HG03097 (cell line): ENCODE data around the gene ING4.

Source experiments
- ATAC-seq: cut with Tn5 transposase; IDR thresholded peaks from one replicate; pipeline ENCODE4 v1.9.1; 2021; ENCODE audit not compliant: unreplicated experiment, low FRiP score

Gene ING4

DNA sequence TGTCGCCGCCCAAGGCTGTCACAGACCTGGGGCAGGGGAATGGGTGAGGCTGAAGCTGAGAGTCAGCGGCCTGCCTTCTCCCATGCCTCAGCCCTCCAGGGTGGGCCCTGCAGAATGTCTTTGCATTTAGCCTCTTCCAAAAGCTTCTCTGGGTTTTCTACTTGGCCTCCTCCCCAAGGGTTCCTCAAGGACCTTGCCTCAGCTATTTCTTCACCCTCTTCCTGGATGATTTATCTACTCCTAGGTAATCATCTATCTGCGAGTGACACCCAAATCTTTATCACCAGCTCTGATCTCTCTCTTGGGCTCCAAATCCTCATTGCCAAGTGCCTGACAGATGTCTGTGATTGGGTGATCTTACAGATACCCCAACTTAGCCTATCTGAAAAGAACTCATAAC, 22.4 kb downstream of the ING4 start:
- no peak for ATAC-seq

DNA sequence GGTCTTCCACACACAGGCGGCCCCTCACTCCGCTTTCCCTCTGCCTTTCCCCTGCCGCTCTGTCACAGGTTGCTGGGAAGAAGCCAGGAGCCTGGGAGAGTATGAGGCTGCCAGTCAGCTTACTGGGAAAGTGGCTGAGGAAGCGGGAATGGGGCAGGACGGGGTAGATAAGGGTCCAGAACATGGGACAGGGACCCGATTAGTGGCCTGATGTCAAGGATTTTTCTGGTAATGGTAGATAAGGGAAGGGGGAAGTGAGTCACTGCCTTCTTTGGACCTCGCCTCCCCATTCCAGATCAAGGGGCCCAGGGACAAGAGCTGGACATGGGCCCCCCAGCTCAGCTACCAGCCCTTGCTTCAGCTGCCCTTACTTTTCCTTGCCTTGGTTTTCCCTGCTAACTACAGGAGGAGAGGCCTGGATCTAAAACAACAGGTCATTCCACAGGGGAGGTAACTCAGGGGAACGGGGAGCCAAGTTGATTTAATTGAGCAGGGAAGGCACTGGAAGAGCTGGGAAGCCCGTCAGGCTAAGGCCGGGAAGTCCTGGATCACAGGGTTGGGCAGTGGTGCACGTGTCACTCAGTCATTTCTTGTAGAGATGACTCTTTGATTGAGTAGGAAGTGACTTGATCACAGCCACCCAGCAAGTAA, 23.6 kb downstream of the ING4 start:
- ATAC-seq = no peak

DNA sequence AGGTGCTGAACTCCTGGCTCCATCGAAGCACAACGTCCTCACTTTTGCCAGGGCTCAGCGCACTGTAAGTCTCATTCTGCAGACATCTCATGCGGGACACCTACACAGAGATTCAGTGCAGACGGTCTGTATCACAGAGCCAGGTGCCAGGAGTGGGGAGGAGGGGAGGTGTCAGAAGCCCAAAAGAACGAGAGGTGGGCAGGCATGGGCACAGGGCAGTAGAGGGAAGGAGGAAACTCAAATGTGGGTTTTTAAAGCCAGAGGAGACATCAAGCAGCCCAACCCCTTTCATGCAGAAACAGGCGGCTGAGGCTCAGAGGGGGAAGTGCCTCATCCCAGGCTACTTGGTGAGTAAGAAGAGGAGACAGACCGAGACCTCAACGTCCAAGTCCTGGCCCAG, 24.6 kb downstream of the ING4 start:
- no peak for ATAC-seq

DNA sequence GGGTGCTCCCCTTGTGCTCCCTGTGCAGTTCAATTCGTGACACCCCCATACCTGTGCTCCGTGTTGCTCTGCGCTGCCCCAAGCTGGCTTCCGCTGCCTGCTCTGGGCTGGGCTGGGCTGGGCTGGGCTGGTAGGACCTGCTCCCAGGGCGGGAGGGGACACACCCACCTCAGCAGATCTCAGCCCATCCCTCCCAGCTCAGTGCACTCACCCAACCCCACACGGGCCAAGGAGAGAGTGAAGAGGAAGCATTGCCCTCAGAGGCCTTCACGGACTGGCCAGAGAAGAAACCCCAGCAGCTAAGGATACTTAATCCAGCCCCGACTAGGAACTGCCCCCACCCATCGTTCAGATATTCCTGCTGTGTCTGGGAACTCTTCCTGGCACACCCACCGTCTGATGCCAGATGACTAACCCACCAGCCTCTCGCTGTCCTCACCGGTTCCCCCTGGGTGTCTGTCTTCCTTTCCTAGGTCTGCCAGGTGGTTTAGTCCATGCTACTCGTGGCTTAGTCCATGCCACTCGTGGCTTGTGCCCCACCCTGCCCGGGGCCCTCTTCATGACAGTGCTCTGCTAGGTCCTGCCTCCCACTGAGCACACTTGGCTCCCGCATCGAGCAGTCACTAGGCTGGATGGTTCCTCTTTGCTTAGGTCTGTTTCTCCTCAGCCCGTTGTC, 26.9 kb downstream of the ING4 start, which contains the start of gene LPAR5:
Gene LPAR5, minus strand, starts transcription at position 104 of the 676 bp plus-strand sequence. CDS start 14,711 bp downstream, outside the sequence.
- no peak for ATAC-seq

DNA sequence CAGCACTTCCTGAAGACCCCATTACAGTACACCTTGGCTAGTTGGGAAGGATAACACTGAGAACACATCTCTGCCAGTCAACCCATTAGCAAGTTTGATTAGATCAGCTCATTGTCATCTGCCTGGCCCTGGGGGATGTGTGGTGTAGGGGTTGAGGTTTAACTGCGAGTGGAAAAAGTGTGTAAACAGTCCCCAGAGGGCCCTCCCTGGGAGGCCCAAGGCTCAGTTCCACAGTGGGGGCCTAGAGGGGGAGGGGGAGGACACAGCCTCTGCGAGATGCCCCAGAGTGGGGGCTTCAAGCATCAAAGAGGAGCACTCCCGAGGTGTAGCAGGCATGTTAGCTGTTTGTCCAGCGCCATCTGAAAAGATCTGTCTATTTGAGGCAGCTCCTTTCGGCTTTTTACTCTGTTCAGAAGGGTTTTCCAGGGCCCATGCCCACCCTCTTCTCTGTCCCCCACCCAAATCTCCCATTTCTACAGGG, 27.5 kb downstream of the ING4 start:
- no peak for ATAC-seq

DNA sequence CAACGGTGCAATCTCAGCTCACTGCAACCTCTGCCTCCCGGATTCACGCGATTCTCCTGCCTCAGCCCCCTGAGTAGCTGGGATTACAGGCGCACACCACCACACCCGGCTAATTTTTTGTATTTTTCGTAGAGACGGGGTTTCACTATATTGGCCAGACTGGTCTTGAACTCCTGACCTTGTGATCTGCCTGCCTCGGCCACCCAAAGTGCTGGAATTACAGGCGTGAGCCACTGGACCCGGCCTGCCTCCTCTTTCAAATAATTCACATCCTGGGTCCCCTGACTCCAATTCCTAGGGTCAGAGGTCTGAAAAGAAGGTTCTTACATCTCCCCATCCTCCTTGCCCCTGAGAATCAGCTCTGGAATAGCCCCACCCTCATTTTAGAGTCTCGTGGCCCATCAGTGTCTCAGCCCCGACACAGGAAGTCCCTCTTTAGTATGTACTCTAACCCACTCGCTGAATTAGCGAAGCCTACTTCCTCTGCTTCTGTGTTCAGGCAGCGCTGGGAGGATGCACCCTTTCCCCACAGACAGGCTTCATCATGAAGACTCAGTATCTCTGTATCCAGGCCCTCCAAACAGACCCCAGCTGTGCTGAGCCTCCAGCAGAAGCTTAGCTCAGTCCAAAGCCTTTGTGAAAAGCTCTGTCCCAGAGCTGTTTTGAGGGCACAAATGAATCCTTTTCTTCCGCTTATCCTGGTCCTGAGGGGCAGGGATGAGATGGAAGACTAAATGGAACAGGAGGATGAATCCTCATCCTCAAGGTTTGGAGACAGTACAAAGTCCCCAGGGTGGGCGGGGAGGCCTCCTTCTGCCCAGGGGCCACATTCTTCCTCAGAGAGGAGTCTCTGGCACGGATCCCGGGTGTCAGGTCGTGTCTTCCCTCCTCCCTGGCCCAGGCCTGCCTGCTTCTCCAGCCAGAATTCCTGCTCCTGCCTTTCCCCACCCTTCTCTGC, 30.6 kb downstream of the ING4 start:
- ATAC-seq = peak; percentile 56

DNA sequence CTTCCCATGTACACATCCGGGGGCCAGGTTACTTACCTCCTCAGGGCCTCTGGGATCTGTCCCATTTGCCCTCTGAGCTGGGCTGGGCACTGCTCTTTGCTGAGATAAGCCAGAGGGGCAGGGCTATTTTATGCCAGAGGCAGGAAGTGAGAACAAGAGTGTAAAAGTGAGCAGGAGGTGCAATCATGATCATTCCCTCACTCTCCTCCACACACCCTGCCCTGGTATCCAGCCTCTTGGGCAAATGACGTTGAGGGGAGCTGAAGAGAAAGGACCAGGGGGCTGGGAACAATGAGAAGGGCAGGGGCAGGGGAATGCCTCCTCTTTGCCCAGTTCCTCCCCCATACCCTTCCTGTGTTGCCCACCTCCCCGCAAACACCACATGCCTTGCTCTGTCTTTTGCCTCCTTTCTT, 31.4 kb downstream of the ING4 start:
- ATAC-seq = no peak

DNA sequence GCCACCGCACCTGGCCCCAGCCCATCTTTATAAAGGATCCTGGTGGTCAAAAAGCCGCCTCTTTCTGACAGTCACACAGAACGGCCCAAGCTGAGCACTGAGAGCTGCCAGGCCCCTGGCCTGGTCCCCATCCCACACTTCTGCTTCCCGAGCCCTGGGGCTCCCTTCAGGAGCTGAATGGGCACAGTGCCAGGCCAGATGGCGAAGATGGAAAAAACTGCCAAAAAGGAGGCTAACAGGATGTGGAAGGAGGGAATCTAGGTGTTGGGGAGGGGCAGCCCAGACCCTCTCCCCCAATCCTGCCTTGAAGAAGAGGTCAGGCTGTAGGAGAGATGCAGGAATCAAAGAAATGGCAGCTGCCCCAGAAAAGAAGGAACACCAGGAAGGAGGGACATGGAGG, 32.2 kb downstream of the ING4 start:
- ATAC-seq = no peak

DNA sequence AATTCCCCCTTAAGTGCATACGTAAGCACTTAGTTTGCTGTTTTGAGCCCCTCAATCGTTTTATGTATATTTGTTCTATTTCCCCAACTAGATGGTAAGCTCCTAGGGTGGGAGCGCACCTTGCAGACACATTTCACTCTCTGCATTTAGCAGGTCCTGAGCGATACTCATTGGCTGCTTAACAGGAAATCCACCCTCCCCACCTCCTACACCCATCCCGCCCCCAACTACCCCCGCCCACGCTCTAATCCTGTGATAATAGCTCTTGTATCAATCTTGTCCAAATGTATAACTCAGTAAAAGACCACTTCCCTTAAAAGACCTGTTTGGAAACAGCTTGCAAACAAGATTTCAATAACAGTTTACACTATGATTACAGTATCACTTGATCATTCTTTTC, 35.3 kb downstream of the ING4 start:
- no peak for ATAC-seq

DNA sequence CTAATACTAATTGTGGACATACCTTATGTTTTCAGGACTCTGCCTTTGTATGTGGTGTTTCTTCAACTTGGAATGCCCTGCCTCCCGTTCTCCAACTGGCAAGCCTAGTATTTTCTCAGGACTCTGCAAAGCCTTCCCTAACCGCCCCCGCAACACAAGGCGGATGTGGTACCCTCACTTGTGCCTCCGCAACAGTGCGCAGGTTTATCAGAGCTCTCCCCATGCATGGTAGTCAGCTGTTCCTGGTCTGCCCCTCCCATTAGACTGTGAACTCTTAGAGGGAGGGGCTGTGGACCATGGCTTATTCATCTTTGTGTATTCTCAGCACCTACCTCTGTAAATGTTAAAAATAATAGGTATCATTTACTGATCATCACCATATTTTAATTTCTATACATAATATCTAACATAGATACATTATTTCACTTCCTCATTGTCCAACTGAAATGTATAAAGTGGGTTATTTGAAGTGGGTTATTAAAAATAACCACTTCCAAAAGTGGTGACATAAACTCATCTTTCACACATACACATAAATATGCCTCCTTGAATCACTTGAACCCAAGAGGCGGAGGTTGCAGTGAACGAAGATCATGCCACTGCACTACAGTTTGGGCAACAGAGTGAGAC, 36.1 kb downstream of the ING4 start:
- no peak for ATAC-seq

DNA sequence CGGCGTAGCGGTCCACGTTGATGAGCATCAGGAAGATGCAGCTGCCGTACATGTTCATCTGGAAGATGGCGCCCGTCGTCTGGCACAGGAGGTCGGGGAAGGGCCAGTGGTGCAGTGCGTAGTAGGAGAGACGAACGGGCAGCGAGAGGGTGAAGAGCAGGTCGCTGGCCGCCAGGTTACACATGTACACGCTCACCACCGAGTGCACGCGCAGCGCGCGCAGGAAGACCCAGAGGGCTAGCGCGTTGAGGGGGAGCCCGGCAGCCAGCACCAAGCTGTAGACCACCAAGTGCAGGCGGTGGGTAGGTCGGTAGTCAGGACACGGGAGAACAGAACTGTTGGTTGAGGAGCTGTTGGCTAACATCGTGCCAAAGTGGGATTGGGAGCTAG, 42.0 kb downstream of the ING4 start:
- ATAC-seq = no peak

DNA sequence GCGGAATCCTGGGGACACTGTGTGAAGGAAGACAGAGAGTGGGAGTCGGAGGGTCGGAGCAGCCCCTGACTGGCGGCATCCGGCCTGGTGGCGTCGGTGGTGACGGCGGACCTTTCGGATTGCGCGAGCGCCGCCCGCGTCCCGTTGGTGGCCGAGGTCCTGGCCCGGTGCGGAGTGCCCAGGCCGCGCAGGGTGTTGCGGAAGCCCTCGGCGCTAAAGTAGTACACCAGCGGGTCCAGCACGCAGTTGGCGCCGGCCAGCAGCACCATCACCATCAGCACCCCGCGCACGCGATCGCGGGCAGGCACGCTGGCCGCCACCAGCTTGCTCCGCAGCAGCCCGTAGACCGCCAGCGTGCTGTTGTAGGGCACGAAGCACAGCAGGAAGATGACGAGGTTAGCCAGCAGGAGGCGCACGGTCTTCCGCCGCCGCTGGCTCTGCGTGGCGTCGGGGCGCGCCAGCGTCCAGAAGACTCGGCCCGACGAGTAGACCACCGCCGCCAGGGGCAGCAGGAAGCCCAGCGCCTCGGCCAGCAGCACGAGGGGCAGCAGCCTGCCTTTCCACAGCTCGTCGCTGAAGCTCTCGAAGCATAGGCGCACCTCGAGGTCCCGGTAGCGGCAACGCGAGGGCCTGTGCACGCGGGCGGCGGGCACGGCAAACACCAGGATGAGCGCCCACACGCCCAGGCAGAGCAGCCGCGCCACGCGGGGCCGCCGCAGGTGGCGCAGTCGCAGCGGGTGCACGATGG, 42.6 kb downstream of the ING4 start:
- ATAC-seq = no peak

DNA sequence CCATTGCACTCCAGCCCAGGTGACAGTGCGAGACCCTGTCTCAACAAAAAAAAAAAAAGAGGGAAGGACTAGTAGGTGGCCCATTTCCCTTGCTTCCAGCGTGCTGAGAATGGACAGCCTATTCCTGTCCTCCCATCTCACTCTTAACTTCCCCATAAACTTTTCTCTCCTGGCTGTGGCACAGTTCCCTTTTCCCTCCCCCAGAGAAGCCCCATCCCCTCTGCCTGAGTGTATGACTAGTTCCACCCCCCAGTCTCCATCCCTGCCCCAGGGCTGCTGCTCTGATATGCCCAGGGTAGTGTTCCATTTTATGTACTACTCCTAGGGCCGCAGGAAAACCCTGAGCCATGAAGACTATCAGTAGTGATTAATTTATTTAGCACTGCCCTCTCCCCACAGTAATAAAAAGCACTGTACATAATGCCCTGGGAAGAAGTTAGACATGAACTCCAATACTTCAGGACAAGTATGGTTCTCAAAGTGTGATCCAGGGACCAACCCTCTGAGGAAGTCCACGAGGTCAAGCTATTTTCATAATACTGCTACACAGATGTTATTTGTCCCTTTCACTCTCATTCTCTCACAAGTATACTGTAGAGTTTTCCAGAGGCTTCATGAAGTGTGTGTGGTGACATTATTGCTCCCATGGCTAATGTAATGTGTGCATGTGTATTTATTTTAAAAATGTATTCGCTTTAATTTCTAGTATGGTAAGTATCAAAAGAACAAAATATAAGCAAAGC, 44.3 kb downstream of the ING4 start:
- ATAC-seq = no peak

DNA sequence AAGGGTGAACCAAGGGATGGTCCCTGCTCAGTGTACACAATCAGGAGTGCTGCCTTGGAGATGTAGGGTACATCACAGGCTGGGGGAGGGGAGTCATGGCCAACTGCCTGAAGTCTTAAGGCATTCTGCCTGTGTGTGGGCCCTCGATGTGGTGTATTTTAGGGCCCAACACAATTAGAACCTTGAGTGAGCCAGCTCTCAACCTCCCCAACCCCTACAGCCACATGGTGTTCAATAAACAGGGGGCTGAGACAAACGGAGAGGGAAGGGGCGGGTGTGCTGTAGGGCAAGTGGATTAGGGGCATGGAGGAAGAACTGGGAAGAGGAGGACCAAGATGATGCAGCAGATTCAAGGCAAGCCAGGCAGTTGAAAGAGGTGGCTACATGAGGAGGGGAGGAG, 47.1 kb downstream of the ING4 start:
- no peak for ATAC-seq

DNA sequence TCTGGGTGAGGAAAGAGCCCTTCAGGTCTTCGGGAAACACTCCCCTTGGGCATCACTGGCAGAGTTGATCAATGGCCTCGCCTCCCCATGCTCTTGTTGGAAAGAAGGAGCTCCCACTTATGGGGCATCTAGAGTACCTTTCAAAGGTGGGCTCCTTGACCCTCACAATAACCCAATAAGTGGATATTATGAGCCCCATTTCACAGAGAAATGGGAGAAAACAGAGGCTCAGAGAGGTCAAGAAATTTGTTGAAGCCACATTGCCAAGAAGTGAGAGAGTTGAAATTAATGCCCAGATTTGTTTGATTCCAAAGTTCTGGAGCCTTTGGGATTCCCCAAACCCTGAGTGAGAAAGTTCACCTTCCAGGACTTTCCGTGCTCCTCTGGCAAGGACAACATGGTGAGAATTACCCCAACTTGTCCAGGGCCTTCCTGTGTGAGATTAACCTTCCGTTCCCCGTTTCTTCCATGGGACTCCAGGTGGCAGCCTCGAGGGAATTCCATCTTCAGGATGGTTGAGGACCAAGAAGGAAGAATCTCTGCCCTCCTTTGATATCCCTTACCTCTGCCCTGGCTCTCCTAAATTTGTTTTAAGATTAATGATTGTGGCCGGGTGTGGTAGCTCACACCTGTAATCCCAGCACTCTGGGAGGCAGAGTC, 48.3 kb downstream of the ING4 start:
- ATAC-seq = no peak

DNA sequence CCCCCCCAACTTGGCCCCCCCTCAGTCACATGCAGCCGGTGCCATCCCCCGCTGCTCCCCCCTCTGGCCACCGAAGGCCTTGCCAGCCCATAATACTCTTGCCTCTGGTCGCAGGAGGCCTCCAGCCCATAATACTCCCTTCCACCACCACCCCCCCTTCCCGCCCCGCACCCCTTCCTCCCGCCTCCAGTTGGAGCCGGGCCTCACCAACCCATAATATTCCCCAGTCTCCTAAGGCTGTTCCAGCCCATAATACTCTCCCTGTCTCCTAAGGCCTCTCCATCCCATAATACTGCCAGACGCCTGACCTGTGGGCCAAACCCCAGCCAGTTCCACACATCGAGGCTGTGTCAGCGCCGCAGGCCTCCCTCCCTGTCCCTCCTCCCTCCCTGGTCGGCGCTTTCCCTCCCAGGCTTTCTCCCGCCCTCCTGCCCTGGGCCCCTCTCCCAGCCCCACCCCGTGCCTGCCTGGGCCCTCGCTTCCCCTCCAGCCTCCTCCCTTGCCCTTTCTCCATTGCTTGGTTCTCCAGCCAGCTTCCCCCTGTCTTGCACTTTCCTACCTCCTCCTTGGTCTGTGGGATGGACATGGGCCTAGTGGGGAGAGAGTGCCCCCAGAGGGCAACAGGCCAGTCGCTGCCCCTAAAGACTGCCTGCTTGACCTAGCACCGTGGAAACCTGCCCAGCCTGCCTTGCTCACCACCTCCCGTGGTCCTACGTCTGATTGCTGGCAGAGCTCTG, 49.0 kb downstream of the ING4 start:
- ATAC-seq = no peak

DNA sequence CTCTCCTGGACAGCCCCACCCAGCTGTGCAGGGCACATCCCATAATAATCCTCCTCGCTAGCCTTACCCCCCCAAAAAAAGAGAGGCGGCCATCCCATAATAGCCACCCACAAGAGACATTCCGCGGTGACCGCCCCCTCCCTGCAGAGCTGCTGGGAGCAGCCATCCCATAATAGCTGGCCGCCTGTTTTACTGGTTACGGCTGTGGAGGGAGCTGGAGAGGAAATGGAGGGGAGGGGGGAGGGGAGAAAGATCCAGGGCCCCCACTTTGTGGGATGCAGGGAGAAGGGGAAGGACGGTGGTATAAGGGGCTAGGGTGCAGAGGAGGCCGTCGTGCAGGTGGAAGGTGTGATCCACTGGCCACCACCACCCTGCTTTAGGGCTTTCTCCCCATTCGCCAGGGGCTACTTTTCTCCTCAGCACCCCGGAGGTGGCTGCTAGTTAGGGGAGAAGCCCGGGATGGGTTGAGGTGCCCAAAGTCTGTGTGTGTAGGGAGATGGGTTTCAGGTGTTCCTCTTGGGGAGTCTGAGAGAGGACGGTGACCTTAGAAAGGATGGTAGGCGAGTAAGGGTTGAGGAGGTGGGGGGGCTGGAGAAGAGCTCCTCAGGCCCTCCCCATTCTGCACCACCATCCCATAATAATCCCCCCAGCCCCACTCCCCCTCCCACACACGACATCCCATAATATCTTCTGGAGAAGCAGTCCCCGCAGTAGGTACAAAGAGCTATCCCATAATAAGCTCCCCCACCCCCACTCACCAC, 49.7 kb downstream of the ING4 start:
- ATAC-seq = no peak

DNA sequence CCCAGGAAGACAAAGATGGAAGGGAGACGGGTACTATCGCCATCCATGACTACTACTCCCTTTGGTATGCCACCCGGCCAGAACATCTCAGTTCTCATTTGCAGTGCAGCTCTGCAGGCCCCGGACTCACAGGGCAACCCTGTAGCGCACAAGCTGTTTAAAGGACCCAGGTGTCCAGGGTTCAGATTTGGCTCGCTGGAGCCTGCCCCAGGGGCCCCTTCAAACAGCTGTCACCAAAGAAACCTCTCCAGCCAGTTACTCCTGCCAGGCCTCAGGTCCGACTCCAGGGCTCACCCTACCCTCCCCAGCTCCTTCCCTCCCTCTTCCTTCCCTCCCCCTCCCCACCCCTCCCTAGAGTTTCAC, 50.3 kb downstream of the ING4 start:
- ATAC-seq = no peak
